GM18511 (cell line): Measurements from ENCODE around the gene AHCY.
"Not testable (repeated sequence)": the region's sequence is repeated elsewhere in the genome, so short reads cannot be mapped to it uniquely, and the experiment has no call there.

Experiments used
- ATAC-seq: cut with Tn5 transposase; IDR thresholded peaks from one replicate; pipeline ENCODE4 v1.9.1; 2021; ENCODE audit warnings: mild to moderate bottlenecking, moderate library complexity; ENCODE audit not compliant: unreplicated experiment

The AHCY gene

DNA sequence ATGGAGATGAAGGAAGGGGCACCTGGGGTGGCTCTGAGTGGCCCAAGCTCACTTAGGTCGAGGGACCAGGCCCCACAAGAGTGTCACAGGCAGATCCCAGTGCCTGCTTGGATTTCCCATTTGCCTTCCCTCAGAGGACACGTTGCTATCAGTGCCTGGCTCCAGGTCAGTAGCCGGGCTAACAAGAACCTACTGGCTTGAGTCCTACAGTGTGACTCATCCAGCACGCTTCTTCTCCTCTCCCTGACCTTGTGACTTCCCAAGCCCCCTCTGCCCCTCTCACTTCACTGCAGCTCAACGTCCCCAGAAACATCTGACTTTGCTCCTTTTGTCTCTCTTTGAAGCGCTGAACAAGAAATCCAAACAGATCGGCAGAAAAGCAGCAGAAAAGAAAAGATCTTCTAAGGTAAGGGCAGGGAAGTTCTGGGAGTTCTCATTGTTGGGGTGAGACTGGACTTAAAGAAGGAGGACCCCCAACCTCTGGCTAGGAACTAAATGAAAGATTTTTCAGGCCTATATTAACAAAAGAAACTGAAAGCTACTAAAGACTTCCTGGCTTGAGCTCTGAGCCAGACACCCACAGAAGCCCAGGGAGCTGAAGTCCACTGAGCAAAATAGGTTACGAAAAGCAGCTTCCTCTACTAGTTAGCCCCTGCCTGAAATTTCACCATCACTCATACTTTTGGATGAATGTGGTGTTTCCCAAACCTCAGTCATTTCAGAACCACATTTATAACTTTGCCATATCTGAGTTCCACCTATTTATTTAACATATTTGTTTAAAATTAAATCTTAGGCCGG, 40.5 kb downstream of the AHCY start:
- ATAC-seq, result no peak

DNA sequence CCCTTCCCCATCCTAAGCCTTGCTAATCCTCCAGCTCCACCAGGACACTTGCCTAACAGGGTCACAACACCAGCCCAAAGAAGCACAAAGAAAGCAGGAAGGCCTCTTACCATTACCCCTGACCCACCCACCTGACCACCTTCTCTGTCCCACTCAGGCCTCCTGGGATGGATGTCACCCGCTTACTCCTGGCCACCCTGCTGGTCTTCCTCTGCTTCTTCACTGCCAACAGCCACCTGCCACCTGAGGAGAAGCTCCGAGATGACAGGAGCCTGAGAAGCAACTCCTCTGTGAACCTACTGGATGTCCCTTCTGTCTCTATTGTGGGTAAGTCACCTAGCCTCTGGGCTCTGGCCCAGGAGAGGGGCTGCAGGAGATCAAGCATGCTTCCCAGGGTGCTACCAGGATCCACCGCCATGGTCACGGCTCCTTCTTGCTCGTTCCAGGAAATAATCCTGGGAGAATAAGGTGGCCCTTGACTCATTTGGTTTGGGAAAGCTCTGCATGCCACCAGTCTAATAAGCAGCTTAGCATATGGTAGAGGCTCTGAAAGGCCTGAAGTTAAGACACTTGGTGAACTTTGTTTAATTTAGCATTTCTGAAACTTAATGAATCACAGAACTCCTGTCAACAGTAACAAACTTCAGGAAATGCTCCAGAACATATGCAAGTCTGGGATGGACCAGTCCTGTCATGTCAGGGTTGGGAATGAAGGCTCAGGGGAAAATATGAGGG, 42.8 kb downstream of the AHCY start:
- ATAC-seq, result no peak

DNA sequence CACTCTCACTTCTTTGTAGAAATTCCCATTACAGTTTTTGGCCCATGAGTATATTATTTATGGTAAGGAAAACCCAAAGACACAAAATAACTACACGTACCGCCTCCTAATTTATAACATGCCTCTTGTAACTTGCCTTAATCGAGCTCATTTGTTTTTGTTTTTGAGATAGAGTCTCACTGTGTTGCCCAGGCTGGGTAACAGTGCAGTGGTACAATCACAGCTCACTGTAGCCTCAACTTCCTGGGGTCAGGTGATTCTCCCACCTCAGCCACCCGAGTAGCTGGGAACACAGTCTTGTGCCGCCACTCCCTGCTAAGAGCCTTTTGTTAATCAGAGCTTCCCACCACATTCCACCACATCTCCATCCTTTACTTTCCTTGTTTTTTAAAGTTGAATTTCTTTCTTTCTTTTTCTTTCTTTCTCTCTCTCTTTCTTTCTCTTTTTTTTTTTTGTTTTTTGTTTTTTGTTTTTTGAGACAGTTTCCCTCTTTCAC, 46.5 kb downstream of the AHCY start:
- no peak for ATAC-seq

DNA sequence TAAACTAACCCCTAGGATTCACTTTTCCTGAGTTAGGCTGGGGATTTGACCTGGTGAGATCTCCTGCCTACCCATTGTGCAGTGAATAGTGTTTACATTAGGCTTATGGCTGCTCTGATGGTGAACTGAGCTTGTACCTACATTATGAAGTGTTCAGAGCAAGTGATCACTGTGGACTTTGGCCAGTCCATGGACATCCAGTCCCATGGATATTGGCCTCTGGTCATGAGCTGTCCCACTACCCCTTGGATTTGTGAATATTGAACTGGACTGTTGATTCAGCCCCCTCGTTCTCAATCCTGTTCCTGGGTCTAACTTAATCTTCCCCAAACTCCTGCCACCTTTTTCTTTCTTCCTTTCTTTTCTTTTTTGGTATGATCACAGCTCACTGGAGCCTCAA, 48.2 kb downstream of the AHCY start:
- no peak for ATAC-seq

DNA sequence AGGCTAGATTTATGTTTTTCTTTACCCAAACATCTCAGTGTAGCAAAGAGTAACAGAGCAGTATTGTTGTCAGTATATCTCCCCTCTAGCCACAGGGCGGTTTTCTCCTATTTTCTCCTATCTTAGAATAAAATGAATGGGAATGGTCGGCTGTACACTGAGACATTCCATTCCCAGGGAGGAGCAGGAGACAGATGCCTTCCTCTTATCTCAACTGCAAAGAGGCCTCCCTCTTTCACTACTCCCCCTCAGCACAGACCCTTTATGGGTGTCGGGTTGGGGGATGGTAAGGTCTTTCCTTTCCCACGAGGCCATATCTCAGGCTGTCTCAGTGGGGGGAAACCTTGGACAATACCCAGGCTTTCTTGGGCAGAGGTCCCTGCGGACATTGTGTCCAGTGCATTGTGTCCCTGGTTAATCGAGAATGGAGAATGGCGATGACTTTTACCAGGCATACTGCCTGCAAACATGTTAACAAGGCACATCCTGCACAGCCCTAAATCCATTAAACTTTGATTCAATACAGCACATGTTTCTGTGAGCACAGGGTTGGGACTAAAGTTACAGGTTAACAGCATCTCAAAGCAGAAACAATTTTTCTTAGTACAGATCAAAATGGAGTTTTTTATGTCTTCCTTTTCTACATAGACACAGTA, 50.6 kb downstream of the AHCY start:
- ATAC-seq, result not testable (repeated sequence)

DNA sequence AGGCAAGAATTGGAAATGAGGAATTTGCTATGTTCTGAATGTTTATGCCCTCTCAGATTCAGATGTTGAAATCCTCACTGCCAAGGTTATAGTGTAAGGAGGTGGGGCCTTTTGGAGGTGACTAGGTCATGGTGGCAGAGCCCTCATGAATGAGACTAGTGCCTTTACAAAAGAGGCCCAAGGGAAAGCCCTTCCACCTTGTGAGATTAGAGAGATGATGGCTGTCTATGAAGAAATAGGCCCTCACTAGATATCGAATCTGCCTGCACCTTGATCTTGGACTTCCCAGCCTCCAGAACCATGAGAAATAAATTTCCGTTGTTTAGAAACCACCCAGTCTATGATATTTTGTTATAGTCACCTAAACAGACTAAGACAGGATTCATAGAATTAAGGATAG, 51.5 kb downstream of the AHCY start:
- ATAC-seq, result no peak

DNA sequence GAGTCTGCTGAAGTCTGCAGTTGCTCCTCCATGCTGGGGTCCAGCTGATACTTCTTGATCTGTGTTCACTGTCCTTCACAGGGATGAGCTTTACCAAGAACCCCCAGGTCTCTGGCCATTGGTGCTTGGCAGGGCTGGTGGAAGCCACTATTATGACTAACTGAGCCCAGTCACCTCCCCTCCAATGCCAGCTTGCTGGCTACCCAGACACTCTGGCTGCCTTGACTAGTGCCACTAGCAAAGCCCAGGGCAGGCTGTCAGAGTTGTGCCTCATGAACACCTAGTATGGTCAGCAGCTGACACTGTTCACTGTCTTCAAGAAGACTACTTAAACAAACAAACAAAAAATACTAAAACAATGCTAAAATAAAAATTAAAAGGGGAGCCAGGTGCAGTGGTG, 53.1 kb downstream of the AHCY start:
- no peak for ATAC-seq

DNA sequence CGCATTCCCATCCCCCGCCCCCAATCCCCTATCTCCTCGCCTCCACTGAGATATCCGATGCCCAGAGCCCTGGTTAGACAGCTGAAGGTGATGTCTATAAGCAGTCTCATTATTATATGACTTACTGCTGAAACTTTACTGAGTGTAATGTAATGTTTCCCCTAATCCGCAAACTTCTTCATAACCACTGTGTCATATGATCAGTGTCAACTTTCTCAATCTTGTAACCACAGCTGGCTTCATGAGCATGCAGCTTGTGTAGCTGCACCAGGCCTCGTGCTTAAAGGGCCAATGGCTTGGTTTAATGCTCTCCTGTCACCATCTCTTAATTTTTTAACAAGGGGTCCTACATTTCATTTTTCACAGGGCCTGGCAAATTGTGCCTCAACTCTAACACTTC, 53.9 kb downstream of the AHCY start:
- ATAC-seq, result peak; percentile 64

DNA sequence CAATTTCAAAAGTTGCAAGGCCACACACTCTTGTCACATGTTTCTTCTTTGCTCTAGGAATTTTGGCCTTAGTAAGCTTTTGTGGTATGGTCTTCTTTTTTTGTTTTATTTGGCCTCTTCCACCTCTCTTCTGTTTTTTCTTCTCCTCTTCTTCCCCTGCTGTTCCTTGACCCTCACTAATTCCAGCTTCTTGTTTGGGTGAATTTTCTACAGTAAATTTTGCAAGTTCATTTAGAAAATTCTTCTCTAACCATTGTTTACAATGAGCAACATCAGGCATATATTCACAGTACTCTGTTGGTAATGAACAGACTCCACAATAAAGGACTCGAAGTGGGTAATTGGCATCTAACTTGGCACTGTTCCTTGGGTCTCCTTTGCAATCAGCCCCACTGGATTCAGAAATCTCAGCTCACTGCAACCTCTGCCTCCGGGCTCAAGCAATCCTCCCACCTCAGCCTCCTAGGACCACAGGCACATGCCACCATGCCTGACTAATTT, 57.0 kb downstream of the AHCY start:
- no peak for ATAC-seq

DNA sequence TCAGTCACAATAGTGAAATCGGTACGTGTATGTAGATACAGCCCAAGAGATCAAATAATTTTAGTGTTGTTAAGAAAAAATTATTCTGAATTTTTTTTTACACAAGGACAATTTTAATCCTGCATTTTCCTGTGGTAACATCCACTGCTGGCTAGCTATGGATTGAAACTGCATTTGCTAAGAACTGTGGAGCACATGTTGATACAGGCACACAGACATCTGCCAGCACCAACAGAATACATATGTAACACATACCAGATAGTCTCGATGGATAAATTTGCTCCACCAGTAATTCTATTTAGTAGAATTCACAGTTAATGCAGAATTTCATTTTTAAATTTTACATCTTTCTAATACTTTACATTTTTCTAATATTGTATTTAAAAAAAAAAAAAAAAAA, 59.8 kb downstream of the AHCY start:
- ATAC-seq, result no peak

DNA sequence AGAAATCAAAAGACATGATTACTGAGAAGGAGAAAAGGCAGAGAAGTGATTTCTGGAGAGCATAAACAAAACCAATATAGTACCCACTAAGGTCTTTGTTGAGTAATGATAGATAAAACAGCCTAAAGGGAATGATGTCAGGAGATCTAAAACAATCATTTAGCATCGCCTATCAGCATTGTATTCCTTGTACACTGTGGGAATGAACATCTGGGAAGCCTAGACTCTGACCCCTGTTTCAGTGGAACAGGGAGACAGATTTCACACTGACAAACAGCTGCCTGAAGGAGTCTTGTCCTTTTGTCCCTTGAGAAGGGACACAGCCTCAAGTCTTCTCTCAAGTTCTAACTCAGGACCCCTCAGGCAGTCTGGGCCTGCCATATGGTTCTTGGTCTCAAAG, 60.3 kb downstream of the AHCY start:
- ATAC-seq, result no peak

DNA sequence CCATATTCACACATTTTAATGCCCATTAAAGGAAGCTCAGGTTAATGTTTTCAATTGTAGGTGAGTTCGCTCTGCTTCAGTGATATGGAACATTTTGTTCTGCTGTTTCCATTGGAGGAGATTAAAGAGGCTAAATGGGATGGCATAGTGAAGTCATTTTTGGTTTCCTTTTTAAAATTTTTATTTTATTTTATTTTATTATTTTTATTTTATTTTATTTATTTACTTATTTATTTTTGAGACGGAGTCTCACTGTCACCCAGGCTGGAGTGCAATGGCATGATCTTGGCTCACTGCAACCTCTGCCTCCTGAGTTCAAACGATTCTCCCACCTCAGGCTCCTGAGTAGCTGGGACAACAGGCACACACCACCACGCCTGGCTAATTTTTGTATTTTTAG, 61.1 kb downstream of the AHCY start:
- not testable (repeated sequence) for ATAC-seq

DNA sequence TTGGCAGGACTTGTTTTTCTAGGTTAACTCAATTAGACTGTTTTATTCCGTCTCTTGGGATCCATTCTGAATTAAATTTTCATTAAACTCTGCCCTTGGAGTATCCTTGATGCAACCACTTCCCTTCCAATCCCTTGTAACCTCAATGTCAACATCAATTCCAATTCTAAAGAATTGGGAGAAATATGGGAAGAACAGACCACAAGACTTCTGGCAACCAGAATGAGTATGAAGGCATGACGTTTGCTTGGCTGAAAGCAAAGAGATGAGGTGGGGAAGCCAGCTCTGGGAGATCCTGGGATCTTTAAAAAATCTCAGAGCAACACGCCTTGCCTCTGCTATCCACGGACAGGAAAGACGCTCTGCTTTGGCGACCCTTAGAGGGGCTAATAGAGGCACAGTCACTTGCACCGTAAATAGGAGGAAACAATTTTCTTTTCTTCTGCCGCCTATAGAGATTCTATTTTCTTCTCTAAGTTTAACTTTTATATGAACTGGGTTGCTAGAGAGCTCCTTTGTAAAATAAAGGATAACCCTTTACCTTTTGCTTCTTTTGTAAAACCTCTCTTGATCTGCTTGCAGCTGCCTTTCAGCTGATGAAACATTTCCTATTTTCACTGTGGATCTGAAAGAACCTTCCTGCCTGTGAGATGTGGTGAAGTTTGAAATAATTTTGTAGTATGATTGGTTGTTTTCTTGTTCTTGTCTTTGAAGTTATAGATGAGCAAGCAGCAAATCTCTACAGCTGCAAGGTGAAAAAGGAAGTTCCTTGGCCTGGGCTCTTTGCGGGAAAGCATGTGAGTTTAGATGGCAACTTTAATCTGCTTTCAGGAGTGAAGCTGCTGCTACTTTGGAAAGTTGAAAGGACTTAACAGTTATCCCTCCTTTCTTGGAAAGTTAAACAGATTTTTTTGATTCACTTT, 62.2 kb downstream of the AHCY start, which contains the start of gene ASIP:
TSS of gene ASIP (plus strand) at position 731 of the 923 bp plus-strand sequence. CDS start 18,952 bp downstream, outside the sequence.
- ATAC-seq, result no peak

DNA sequence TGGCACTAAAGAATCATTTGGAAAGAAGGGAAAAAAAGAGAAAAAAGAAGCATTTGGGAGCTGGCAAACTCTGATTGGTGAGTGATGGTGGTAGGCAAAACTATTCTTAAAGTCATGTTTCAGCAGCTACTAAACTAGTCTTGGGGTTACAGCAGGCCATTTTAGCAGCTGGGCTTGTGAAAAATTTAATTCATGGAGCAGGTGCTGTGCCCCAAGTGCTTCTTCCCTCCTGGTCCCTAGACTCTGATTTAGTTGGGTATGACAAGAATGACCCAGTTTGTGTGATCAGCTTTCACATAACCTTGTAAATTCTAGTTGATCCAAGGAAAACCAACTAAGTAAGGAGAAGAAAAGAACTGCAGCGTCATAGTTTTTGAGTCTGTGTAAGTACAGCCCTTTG, 63.0 kb downstream of the AHCY start:
- ATAC-seq, result no peak

DNA sequence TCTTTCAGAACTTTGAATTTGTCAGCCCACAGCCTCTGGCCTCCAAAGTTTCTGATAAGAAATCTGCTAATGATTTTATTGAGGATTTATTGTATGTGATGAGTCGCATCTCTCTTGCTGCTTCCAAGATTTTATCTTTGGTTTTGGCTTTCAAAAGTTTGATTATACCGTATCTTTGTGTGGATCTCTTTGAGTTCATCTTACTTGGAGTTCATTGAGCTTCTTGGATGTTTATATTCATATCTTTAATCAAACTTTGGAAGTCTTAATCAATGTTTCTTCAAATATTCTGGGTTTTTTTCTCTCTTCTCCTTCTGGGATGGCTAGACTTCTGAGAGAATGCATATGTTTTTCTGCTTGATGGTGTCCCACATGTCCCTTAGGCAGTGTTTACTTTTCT, 65.2 kb downstream of the AHCY start:
- no peak for ATAC-seq

DNA sequence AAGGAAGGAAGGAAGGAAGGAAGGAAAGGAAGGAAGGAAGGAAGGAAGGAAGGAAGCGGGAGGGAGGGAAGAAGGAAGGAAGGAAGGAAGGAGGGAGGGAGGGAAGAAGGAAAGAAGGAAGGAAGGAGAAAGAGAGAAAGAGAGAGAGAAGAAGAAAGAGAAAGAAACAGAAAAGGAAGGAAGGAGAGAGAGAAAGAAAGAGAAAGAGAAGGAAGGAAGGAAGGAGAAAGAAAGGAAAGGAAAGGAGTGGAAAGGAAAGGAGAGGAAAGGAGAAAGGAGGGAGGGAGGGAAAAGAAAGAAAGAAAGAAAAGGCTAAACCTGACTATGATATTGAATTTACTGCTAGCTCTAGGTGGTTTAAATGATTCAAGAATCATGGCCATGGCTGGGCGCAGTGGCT, 67.3 kb downstream of the AHCY start:
- ATAC-seq, result no peak

DNA sequence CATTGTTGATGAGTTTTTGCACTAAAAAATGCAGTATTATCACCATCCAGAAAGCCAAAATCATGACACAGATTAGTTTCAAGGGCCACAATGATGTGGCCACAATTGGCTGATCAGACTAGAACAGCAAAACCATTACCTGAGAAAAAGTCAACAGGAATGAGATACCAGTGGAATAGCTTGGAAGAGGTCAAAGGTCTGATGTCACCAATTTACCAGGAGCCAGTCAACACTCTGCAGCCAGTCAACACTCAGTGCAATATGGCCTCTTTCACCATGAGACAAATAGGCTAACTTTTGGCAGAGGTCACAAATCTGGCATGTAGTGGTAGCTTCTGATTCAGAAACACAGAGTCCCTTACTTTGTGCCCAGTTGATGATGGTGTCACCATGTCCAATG, 69.5 kb downstream of the AHCY start:
- ATAC-seq, result no peak

DNA sequence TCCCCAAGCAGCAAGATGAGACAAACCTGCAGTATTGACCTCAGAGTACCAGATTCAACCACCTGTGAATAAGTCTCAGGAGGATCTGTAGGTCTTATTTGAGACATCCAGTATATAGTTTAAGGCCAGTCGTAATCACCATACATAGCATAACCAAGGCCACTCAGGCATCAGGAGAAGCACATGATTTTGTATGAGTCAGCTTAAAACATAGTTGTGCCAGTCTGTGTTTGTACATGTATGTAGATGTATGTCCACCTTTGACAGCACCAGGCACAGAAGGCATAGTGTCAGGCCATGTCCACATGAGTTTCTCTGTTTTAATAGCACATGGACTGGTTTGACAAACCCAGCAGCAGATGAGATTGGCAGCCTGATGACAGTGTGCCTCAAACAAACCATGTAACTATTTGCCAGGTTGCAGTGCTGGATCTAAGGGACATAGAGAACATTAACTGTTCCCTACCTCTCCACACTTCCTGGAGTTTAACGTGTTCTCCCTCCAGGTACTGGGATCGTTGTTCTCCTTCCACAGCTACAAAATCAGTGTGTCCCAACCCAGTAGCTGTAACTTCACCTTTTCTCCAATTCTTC, 70.6 kb downstream of the AHCY start:
- ATAC-seq, result no peak

DNA sequence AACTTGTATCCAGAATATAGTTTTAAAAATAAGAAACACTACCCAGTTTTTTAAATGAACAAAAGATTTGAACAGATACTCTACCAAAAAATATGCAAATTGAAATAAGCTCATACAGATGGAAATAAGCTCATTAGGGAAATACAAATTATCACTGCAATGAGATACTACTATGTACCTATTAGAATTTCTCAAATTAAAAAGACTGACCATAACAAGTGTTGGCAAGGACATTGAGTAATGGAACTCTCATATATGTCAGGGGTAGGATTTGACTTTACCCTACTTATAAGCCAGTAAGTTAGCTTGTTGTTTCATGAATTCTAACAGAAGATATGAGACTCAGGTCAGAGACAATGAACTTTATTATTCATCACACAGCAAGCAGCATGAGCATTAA, 71.5 kb downstream of the AHCY start:
- no peak for ATAC-seq
